Gastrocnemius medialis (tissue), 4 donors: ENCODE measurements around the gene ARL8B.

ENCODE experiments used
- CTCF ChIP-seq, 5 experiments: fragments of 450-650 bp in 3 of 5; fragments of 200-600 bp in 2 of 5; sonication (generic) in 2 of 5; IDR thresholded peaks in 4 of 5; conservative IDR thresholded peaks in 1 of 5; 1 replicate in 4 of 5; 2 replicates in 1 of 5; pipeline ENCODE4 v1.5.1; 2016 to 2019; ENCODE audit warnings: antibody characterized with exemption in 5 of 5, mild to moderate bottlenecking in 3 of 5, moderate library complexity in 3 of 5
- POLR2A ChIP-seq, 2 donors: fragments of 450-650 bp; IDR thresholded peaks; one replicate each; pipeline ENCODE4 v1.6.1; 2017; ENCODE audit warnings: antibody characterized with exemption in 2 of 2, mild to moderate bottlenecking in 2 of 2, moderate library complexity in 2 of 2

GRCh38 chr3:5096336-5097008 lies 25.6 kb upstream of the ARL8B start:
- no peak for TF ChIP-seq POLR2A (IDR thresholded peaks at IDR 0.05)
- no peak for TF ChIP-seq CTCF (IDR thresholded peaks at IDR 0.05 in 4 of 5, conservative IDR thresholded peaks at IDR 0.05 in 1 of 5)
